ENCODE results near the gene ITPR2. TPM values are rescaled to one million over a fixed set of nuclear protein-coding genes. Genes with fewer than 3 reads are reported as not detected.
"Not testable (repeated sequence)": the region's sequence is repeated elsewhere in the genome, so short reads cannot be mapped to it uniquely, and the experiment has no call there.

ITPR2 gene
- polyA plus RNA-seq, 3 donors: 14.9 to 18.2 (median 15.1) TPM

- DNase-seq (ENCODE audit: extremely low read depth in 1 of 11, low read depth in 9 of 11, low spot score in 4 of 11): no peak
Measured at GRCh38 chr12:26771861-26772260, 61.1 kb downstream of the ITPR2 start.

DNA sequence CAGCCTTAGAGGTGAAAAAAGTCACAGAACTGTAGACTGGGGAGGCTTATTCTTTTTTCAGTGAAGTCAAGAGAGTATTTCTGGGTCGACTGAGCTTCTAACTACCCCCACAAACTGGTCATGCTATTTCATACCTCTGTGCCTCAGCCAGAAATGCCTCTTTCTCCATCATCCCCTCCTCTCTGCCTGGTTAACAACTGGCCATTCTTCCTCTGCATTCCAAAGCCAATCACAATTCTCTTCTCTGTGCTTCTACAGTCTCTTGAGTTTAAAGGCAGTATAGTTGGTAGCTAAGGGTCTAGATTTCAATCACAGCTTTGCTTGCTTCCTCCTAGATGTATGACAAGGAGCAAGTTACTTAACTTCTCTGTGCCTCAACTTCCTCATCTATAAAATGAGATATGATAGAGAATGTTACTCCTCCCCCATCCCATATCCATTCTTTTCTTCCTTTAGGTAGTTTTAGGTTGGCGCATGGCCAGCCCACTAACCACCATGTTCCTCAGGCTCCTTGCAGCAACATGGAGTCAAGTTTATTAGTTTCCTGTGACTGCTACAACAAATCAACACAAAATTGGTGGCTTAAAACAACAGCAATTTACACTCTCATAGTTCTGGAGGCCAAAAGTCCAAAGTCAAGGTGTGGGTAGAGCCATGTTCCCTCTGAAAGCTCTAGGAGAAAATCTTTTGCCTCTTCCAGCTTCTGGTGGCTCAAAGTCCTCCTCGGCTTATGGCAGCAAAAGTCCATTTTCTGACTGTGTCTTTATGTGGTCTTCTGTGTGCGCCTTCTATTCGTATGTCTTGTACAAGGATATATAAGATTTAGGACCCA lies 62.5 kb downstream of the ITPR2 start:
- no peak for DNase-seq (ENCODE audit: extremely low read depth in 1 of 11, low read depth in 9 of 11, low spot score in 4 of 11)

DNA sequence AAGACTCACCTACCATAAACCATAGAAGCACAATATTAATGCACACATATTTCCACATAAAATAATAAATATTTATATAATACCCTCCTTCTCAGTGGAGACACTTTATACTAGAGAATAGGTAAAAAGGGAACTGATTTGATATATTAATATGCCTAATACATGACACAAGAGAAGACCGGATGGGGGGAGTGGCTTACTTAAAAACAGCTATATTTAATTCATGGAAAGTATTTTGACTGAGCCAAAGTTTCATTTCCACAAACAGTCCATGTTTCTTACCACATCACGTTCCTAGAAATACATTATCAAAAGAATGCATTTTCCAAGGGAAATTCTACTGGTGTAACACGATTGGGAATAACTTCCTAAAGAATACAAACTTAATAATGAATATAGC lies 63.4 kb downstream of the ITPR2 start:
- no peak for DNase-seq (ENCODE audit: extremely low read depth in 1 of 11, low read depth in 9 of 11, low spot score in 4 of 11)

DNA sequence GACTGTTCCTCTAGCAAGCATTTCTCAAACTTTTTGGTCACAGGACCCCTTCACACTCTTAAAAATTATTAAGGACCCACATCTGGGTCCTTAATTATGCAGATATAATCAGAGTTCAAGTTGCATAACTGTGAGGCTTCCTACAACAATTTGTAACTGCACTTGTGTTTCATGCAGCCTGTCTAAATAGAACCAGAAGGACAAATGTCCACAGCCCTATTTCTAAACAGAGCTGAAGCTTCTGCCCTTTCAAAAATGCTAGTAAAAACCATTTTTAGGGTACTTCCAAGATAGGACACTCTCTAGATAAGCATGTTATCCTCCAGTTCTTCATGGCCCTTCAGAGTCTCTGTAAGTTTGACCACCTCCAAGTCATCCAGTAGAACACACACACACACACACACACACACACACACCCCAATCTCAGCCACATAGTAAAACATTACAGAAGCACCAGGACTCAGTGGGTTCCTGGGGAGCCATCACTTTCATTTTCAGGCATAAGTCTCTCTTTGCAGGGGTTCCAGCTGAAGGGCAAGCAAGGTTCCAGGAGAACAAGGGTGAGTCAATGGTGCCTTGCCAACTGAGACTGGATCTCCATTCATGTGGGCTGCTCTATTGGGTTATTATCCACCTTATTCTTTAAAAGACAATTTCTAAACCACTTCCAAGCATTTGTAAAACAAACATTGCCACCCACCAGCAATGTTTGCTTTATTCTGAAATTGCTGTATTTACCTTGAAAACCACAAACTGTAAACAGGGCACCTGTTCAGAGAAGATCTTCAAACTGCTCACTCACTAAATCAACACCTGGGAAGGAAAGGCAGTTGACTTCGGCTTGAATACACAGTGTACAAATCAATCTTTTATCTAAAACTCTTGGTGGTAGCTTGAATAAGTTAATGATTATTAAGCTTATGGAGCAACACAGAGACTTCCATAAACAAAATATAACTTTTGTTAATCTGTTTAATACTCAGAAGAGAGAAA lies 64.1 kb downstream of the ITPR2 start:
- DNase-seq (ENCODE audit: extremely low read depth in 1 of 11, low read depth in 9 of 11, low spot score in 4 of 11): no peak

DNA sequence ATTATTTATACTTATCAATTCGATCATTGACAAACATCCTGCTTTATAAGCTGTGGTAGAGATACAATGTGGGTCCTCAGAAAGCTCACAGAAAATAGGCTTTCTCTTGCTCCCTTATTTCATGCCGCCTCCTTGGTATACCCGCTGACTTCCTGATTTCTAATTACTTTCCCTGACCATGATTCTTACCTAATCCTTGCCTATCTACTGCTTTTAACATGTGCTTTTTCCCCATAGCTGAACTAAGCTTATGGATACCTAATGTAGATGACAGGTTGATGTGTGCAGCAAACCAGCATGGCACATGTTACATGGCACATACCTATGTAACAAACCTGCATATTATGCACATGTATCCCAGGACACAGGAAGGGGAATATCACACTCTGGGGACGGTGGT lies 65.1 kb downstream of the ITPR2 start:
- DNase-seq (ENCODE audit: extremely low read depth in 1 of 11, low read depth in 9 of 11, low spot score in 4 of 11): no peak

DNA sequence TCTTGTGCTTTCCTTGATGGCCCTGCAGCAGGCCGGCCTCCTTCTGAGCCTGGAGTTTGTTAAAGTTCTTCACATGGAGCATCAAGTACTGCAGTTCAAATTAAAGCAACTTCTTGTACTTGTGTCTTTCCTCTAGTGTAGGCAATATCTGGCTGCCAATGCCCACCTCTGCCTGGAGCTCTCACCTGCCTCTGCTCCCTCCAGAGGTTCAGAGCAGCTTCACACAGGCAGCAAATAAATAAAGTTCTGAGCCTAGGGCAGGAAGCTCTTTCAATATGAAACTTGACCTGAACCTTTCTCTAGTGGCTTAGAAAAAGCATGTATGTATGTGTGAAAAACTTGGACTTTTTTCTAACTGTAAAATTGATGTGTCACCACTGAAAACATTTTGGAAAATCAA lies 65.9 kb downstream of the ITPR2 start:
- DNase-seq (ENCODE audit: extremely low read depth in 1 of 11, low read depth in 9 of 11, low spot score in 4 of 11): no peak

DNA sequence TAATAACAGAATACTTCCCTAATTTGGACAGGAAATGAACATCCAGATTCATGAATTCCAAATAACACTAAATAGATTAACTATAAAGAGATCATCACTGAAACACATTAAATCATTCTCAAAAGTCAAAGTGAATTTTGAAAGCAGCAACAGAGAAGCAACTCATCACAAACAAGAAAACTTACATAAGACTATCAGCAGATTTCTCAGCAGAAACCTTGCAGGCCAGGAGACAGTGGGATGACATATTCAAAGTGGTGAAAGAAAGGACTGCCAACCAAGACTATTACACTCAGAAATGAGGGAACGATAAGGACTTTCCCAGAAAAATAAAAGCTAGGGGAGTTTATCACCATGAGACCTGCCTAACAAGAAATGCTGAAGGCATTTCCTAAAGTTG lies 70.8 kb downstream of the ITPR2 start:
- no peak for DNase-seq (ENCODE audit: extremely low read depth in 1 of 11, low read depth in 9 of 11, low spot score in 4 of 11)

DNA sequence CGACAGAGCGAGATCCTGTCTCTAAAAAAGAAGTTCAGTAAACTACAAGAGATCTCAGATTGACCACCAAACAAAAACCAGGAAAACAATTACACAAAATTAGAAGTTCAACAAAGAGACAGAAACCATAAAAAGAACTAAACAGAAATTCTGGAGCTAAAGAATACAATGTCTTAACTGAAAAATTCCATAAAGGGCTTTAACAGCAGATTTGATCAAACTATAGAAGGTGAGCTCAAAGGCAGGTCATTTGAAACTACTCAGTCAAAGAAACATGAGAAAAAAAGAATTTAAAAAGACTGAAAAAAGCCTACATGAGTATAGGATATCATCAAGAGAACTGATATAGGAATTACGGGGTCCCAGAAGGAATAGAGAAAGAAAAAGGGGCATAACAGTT lies 71.2 kb downstream of the ITPR2 start:
- no peak for DNase-seq (ENCODE audit: extremely low read depth in 1 of 11, low read depth in 9 of 11, low spot score in 4 of 11)

GRCh38 chr12:26760657-26761293 lies 72.2 kb downstream of the ITPR2 start:
- no peak for DNase-seq (ENCODE audit: extremely low read depth in 1 of 11, low read depth in 9 of 11, low spot score in 4 of 11)

GRCh38 chr12:26755362-26755761 lies 77.6 kb downstream of the ITPR2 start:
- not testable (repeated sequence) for DNase-seq (ENCODE audit: extremely low read depth in 1 of 11, low read depth in 9 of 11, low spot score in 4 of 11)

DNA sequence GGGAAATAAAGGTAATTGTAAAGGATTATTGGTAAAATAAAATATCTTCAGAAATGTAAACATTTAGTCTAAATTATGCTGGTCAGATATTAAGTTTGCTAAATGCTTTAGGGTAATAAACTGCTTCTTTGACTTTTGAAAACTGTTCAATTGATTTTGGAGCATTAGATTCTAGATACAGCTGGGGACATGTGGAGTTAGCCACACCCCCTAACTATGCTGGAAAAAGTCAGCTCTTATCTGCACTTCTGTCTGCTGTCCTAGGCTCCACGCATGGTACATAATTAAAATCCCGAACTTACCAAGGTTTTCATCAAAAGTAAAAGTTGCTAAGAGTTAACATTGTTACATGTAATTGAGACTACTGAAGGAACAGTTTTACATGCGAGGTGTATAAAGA lies 78.8 kb downstream of the ITPR2 start:
- no peak for DNase-seq (ENCODE audit: extremely low read depth in 1 of 11, low read depth in 9 of 11, low spot score in 4 of 11)

GRCh38 chr12:26751179-26751578 lies 81.8 kb downstream of the ITPR2 start:
- DNase-seq (ENCODE audit: extremely low read depth in 1 of 11, low read depth in 9 of 11, low spot score in 4 of 11): no peak

GRCh38 chr12:26750531-26751175 lies 82.3 kb downstream of the ITPR2 start:
- DNase-seq (ENCODE audit: extremely low read depth in 1 of 11, low read depth in 9 of 11, low spot score in 4 of 11): no peak

DNA sequence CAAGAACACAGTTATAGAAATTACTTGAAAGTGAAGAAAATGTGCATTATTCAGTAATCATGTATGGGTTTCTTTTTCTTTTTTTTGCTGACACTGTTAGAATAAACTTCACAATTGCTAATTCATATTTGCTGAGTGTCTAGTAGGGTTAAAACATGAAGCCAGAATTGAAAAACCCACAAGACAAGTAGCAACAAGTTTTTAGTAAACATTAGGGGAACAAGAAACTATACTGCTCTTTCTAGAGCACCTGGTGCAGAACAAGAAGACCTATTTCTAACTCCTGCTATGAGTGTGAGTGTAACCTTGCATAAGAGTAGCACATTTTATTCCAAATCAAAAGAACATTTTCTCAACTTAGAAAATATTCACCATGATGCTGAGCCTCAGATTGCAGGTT lies 83.2 kb downstream of the ITPR2 start:
- DNase-seq (ENCODE audit: extremely low read depth in 1 of 11, low read depth in 9 of 11, low spot score in 4 of 11): no peak

GRCh38 chr12:26748741-26749431 lies 84.1 kb downstream of the ITPR2 start:
- DNase-seq (ENCODE audit: extremely low read depth in 1 of 11, low read depth in 9 of 11, low spot score in 4 of 11): no peak

DNA sequence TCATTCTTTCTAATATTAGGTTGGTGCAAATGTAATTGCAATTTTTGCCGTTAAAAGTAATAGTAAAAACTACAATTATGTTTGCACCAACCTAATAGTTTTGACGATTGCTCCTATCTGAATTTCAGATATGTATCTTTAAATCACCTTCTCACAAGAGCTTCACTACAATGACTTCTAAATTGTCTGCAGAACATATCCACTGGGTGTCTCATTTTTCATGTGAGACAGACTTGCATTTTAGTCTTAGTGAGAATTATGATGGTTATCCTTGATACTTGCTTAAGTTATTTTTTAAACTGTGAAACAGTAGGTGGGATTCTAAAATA lies 84.6 kb downstream of the ITPR2 start:
- DNase-seq (ENCODE audit: extremely low read depth in 1 of 11, low read depth in 9 of 11, low spot score in 4 of 11): no peak

- DNase-seq (ENCODE audit: extremely low read depth in 1 of 11, low read depth in 9 of 11, low spot score in 4 of 11): no peak
Measured at GRCh38 chr12:26746121-26746714, 86.8 kb downstream of the ITPR2 start.

DNA sequence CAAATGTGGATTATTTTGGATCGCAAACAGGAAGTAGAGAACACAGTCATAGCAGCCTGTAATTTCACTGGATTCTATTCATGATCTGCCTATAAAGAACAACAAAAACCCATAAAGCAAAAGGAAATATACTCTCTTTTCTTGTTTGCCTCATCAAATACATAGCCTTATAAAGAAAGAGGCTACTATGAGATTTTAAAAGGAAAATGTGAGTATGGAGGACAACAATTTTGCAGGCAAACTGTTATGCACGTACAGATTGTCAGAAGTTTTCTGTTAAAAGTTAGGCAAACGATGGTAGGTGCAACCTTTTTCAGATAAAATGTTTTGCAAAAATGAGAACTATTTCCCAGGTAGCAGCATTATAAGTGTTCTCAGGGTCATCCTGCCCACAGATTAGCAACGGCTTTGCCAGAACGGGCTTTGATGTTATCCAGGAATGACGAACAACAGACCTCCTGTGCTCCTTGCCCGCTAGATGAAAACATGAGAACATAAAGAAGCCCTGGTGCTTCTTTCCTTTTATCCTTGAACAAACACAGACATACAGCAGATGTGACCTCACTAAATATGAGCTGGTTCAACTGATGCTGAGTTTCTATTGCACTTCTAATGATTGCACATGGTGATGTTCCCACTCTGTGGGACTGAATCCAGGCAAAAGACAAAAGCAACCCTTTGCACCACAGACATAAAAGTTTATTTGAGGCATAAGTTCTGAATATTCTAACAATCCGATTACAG lies 88.1 kb downstream of the ITPR2 start:
- no peak for DNase-seq (ENCODE audit: extremely low read depth in 1 of 11, low read depth in 9 of 11, low spot score in 4 of 11)
